HG03457 (cell line): ENCODE measurements around the gene PRKN.

ENCODE experiments used
- ATAC-seq: cut with Tn5 transposase; IDR thresholded peaks from one replicate; pipeline ENCODE4 v1.9.1; 2021; ENCODE audit warnings: moderate number of reproducible peaks; ENCODE audit not compliant: unreplicated experiment

PRKN gene

DNA sequence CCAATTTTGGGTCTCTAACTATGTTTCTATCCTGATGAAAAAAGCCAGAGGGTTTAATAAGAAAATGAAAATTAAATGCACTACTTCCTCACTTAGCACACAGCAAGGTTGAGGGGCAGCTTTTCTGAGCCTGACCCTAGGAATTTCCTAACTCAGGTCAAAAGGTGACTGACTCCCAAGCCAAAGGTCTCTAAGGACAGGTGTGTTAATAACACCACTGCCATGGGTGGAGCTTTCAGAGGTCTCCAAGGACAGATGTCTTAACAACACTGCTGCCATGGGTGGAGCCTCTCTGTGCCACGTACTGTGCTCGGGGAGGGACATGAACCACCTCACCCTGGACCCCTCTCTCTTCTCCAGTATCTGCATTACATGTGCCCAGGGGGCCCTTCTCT lies 339.2 kb downstream of the PRKN start:
- ATAC-seq: no peak

DNA sequence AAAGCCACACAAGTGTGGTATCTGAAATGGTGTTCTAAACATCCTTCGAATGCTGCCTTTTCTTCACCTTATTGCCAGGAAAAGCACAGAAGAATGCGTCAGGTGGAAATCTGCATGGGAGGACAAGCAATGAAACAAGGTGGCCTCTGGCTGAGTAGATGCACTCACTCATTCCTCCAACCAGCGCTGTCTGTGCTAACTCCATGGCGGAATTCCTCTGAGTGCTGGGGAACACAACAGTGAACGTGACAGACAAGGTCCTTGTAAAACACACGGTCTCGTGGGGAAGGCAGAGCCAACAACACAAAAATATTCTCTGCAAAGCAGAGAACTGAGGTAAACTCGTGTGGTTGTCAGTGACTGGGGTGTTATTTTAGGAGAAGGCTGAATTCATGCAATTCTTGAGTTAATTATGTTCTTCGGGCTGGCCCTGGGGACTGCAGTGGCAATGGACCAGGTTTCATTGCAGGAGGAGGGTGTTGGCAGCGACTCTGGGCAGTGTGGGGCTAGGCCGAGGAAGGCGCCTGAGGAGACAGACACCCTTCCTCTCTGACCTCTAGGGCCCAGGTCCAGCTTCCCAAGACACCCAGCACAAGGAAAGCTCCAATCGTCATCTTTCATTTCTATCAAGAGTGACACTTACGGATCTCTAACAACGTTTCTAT lies 339.7 kb downstream of the PRKN start:
- ATAC-seq: no peak

DNA sequence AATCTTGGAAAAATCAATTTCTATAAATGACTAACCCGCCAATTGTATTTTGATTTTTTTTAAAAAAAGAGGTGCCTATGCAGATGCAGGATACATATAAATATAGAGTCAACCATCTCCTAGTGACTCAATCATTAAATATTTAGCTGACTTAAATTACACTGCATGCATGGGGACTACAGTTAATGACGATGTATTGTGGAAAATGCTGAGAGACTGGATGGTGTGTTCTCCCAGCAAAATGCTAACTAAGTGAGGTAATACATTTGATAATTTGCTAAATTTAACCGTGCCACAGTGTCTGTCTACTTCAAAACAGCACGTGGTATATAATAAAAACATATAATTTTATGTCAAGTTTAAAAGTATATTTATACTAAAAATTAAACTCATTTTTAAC lies 341.6 kb downstream of the PRKN start:
- ATAC-seq: no peak

DNA sequence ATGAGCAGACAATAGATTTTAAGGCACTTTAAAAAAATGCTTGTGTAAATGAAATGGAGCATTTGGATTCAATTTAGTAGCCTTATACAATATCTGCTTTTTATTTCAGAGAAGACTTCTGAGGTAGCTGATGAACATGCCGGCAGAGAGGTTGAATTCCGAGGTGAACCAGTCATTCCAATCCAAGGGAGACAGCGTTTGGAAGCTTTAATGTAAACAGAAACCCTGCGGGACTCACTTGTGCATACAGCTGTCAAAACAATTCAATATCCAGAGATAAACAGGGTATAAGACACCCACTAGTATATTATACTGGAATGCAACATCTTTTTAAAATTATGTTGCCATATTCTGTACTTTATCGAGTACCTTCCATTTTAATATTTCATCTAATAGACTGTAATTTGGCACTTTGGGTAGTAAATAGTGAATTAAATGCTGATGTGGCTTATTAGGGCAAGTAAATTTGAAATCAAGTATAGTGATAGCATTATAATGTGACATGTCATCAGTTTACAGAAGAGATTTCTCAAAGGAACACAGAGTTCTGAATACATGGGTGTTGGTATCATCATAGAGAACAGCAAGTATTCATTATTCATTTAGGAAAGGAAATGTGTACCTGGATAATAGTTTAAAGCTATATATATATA lies 347.7 kb downstream of the PRKN start:
- ATAC-seq: no peak

DNA sequence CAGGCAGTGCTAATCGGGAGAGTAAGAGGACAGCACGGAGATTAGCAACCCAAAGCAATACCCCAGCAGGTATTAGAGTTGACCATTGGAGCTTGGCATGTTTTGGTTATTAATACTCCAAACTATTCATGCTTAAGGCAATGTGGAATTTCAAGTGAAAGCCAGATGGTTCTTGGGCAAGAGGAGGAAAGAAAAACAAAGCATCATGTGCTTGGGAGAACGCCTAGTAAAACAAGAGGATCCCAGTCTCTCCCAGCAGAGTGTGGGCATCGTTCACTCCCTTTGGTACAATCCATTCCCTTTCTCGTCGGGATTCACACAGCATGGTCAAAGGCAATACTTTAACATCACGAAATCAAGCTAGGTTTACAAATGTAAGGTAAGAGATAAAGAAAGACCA lies 349.8 kb downstream of the PRKN start:
- ATAC-seq: no peak

DNA sequence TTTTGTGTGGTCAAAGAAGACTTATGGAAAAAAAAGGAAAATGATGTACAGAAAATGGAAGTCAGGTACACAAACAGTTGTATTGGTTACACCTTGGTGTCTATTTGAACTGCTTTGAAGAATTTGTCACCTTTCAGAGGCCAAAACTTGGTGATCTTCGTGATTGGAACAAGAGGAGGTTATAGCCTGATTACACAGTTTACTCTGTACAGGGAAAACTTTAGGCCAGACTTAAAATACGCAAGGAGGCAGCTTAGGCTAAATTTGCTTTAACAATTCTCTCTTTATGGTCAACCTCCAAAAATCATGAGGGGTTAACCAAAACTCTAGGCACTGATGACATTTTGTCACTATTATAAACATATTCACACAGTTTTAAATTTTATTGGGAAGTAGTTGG lies 353.7 kb downstream of the PRKN start:
- no peak for ATAC-seq

DNA sequence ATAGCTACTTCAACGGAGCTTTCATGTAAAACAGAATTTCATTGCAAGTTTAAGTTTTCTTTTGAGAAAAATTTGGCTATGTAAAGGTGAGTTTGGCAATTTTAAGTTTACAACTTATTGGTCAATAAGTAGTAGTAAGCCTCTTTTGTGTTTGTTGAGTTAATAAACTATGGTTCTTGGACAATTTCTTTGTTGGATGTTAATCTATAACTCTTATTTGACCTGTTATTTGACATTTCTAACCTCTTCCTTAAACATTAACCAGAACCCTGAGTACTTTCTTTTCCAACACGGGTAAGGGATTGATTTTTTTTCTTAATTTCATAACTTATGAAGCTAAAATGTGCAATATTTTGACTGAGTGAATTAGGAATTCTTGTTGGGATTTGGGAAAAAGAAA lies 354.4 kb downstream of the PRKN start:
- no peak for ATAC-seq

DNA sequence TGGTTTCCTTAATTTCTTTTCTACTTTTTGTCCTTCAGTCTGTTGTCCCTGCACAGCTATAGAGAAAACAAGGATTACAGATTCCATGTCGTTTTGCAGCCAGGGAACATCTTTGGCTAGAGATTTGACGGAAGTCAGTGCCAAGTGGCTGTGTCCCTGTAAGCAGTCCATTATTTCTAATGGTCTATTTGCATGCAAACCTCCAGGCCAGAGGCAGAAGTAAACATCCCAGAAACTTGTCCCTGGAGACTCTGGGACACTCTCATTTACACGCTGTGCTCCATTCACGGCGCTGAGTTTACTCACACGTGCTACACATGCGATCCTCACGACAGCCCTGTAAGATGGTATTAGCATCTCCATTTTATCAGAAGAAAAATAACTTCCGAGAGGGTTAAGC lies 355.5 kb downstream of the PRKN start:
- no peak for ATAC-seq

DNA sequence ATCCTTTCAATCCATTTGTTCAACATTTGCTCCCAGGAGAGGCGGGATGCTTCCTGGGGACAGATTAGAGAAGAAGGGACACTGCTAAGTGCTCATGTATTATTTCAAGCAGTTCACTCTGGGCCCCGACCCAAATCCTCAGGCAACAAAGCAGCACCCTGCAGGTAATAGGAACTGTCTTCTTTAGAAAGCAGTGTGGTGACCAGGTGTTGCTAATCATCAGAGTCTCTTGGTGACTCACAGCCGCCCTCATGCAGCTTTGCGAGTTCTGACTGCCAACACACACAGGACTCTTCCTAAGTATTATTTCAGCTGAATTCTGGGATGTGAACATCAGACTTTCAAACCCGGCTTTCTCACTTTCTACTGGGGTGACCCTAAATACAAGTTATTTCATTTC lies 356.4 kb downstream of the PRKN start:
- no peak for ATAC-seq

DNA sequence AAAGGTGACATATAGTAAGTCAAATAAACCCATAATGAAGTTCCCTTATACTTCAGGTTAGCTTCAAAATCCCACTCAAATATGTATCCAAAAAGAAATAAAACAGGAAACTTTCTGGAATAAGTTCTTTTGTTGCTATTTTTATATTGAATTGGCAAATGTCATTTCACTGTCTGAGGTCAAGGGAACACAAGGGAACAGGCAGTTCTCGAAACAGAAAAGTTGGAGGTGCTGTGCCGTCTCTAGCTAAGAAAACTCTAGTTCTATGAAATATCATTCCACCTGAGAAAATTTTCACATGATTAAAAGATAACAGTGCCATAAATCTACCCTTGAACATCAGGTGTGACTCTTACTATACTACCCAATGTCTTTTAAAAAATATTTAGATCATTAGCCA lies 358.5 kb downstream of the PRKN start:
- no peak for ATAC-seq

DNA sequence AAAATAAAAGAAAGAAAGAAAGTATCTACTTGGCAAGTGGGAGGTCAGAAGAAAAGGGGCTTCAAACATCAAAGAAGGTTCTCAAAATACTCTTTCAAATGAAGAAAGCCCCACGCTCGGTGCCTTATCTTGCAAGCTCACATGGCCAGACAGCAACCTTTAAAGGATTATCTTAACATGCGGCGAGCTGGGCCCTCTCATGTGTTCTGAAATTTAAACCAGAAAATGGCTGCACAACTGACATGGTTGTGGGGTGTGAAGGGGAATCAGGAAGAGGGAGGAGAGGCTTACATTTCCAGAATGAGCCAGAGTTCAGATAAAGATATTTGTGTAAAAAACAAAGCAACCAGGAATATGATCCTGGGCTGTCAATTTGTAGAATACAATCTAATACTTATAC lies 363.1 kb downstream of the PRKN start:
- no peak for ATAC-seq

DNA sequence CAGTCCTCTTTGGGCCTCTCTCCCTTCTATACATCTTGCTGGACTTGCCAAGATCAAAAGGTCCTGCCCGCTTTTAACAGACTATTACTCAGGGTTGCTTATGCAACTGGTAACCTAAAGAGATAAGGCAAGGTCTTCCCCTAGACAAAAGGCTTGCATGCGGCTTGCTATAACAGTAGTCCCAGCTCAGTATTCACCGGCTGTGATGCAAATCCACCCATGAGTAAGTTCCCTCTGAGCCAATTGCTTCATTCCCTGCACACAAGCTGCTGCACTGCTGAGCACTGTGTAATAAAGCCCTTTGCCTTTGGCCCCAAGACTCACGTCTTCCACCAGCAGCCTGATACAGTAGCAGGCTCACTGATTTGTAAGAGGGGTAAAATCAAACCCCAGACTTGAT lies 363.8 kb downstream of the PRKN start:
- no peak for ATAC-seq

DNA sequence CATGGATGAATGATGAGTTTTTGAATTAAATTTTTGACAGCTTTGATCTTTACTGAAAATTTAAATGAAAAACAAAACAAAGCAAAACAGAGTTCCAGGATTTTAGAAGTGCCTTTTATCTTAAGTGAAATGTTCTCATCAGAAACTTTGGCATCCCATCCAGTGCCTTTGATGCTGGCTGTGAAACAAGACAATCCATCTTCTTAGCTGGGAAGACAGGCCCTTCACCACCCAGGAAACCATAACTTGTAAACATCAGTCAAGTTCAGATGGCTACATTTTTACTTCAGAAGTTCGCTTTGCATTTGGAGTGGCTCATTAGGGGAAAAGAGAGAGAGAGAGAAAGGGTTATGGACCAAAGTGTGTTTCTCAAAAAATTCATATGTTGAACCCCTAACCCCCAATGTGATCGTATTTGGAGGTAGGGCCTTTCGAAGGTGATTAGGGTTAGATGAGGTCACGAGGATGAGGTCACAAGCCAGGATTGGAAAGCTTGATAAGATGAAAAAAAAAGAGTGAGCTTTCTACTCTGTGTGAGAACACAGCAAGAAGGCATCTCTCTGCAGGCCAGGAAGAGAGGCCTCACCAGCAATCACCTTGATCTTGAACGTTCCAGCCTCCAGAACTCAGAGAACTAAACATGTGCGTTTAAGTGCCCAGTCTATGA lies 366.5 kb downstream of the PRKN start:
- ATAC-seq: no peak

DNA sequence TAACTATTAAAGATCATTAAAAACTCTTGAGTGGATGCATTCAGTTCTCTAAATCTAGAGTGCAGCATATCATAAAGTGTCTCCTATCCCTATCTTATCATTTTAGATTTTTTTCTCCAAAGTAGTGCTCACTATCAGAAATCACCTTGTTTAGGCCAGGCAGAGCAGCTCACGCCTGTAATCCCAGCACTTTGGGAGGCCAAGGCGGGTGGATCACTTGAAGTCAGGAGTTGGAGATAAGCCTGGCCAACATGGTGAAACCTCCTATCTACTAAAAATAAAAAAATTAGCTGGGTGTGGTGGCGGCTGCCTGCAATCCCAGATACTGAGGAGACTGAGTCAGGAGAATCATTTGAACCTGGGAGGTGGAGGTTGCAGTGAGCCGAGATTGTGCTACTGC lies 368.9 kb downstream of the PRKN start:
- ATAC-seq: no peak

DNA sequence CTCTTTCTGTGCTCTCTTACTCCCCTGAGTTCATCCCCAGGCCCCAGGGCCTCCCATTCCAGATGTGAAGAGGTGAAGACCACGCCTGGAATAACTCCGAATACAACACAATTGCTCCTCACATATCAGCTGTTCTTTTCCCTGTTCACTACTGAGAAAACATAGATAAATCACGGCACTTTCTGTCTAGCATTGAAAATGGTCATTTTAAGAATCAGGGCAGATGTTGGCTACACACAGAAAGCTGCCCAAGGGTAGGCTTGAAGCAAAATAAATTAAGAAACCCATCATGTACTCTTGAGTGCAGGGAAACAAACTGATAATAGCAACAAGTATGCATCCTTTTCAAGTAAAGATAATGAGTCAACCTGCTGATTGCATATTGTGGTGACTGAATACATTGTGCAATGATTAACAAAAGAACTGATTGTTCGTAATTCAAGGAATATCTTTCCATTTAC lies 382.5 kb downstream of the PRKN start:
- ATAC-seq: no peak

DNA sequence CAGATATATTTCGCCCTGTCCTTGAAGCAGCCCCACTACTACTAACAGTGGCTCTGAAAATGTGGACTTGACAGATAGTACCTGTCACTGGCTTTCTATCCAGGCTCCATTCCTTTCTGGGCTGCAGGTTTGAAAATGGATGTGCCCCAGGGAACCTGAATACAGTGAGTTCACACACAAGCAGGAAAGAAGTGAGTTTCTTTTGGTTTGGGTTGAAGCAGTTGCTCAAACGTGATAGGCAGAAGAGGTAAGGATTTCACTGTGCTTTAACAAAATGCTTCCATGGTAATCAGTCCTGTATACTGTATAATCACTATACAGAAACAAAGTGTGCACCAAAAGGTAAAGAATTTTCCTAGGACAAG lies 382.9 kb downstream of the PRKN start:
- no peak for ATAC-seq

DNA sequence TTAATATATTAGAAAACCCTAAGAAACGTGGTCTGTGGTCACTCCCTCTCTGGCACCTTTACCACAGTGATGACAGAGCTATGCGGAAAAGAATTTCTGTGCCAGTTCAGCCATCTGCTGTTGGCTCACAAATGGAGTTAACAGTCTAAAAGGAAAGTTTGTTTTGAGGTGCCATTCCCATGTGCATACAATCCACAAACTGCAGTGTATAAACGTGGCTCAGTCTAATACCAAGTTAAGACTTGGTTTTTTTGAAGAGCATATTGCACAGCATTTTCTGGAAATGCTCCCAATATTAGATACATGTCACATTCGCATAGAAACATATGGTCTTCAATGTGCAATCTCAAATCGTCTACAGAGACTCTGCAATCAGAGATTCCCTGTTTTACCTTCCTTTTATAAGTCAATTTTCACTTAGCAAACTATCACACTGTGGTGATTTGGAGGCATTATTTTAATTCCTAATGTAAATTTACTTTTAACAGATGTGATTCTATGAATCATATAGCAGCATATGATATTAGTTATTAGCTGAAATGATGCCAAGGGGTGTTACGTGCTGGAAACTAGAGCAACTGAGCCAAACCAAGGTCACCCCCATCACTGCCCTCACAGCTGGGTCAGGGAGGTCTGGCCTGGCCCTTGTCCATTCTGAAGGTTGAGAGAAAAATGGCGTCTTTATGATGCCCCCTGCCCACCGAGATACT lies 383.5 kb downstream of the PRKN start:
- no peak for ATAC-seq

DNA sequence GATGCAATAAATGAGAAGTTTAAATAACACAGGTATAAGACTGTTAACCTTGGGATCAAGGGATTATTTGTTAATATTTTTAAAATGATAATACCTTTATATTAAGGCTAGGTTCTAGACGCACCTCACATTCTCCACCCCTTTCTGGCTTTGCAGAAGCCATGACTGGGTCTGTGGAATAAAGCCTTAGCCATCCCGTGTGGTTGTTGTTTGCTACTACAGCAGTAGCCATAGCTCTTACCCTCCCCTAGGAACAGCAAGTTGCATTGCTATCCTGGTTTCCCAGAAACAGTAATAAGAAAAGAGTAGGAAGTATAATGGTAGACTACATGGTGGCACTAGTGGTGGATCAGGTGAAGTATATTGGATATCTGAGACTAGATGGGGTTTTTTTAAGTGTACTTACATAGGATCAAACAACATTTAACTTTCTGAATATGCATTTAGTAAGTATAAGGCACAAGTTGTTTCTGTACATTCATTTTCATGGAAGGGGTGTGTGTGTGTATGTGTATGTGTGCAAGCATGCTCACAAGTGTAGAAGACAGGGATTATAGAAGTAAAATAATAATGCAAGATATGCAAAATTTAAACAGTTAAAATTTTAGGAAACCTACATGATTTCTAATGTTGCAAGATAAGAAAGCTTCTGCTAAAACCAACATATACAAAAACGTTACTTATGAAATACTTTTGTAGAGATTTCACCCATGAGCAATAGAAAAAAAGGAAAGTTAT lies 384.2 kb downstream of the PRKN start:
- no peak for ATAC-seq

DNA sequence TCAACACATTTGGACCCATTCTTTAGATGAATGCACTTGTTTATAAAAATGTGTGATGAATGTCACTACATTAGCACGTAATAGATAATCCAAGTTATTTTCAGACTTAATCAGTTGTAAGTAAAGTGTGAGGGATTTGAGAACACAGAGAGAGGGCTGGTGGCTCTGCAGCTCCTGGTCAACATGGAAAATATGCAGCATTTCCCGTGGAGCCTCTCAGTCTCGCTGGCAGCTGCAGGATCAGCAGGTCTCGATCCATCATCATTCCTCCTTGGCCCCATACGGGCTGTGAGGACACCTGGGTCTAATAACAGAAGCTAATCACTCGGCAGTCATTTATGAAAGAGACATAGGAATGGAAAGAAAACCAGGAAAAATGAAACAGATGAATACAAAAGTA lies 390.2 kb downstream of the PRKN start:
- no peak for ATAC-seq

DNA sequence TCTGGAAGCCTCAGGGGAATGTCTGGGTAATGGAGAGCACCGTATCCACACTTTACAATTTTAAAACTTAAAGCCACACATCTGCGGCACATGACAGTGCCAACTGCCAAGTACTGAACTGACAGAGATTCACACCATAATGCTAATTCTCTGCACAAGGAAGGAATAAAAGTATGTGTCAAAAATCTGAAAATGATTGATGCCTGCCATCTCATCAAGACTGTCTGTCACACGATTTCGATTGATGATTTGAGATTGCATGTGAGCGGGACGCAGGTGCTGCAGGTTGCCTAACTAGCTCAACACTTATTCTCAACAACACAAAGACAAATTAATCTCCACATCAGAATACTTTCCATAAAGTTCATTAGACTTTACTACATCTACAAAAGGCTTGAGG lies 391.2 kb downstream of the PRKN start:
- no peak for ATAC-seq

DNA sequence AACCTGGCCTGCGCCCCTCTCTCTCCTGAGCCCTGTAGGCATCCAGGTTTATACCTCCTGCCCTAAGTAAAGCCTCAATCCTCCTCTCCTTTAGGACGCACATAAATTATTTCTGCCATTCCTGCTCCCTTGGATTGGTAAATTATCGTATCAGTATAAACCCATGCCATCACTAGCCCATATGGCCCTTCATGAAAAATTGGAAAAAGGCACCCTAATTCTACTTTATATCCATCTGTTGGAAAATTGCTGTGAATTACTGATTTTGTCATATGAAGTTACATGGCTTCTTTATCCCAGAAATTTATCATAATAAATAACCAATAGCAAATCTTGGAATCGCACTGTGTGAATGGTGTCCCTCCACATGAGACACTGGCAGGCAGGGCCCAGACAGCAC lies 395.2 kb downstream of the PRKN start:
- ATAC-seq: no peak
